SK-N-SH (cell line): ENCODE results near the gene OBSCN. TPM values are rescaled to one million over a fixed set of nuclear protein-coding genes. Genes with fewer than 3 reads are reported as not detected.

Experiments used
- CTCF ChIA-PET: fragments of 300-600, 350-600 bp; formaldehyde crosslinking; extraction: SDS; loops from one replicate; lab custom pipeline; 2021; lab: Yijun Ruan, JAX
- POLR2A ChIA-PET: fragments of 350-600 bp; sonication (Branson Sonifier 250); formaldehyde crosslinking; extraction: SDS; loops from one replicate; lab custom pipeline; 2020; ENCODE audit warnings: antibody characterized with exemption, inconsistent platforms; lab: Yijun Ruan, JAX
- DNase-seq: peaks from one replicate; pipeline ENCODE4 v3.0.0; 2012
- H2AFZ ChIP-seq: fragments of 200-600 bp; sonication (generic); 2 replicates; pipeline ENCODE4 v1.8.1; 2016; ENCODE audit warnings: antibody characterized with exemption, mild to moderate bottlenecking, low read depth
- H3F3A ChIP-seq: fragments of 200-600 bp; sonication (generic); replicated peaks from 2 replicates; pipeline ENCODE3; 2016; ENCODE audit warnings: antibody characterized with exemption, mild to moderate bottlenecking; ENCODE audit not compliant: insufficient read depth
- H3K27ac ChIP-seq, 2 experiments: fragments of 200-500 bp in 1 of 2; fragments of 200-600 bp in 1 of 2; sonication (Bioruptor generic) in 1 of 2; sonication (generic), shearing (Covaris generic) in 1 of 2; 2 replicates each; pipeline versions ENCODE4 v1.5.1 to v1.6.1; 2014 to 2016; ENCODE audit warnings: low read depth in 2 of 2, inconsistent platforms in 1 of 2, low read length in 1 of 2, mild to moderate bottlenecking in 1 of 2, mixed read lengths in 1 of 2
- H3K27me3 ChIP-seq: fragments of 200-600 bp; sonication (generic), shearing (Covaris generic); 2 replicates; pipeline ENCODE4 v1.6.1; 2016; ENCODE audit warnings: mixed run types; ENCODE audit not compliant: insufficient read depth
- H3K36me3 ChIP-seq, 2 experiments: fragments of 200-500 bp in 1 of 2; fragments of 200-600 bp in 1 of 2; sonication (Bioruptor generic) in 1 of 2; sonication (generic) in 1 of 2; replicated peaks in 1 of 2; 2 replicates each; pipeline versions ENCODE3 to v1.5.1; 2014 to 2016; ENCODE audit warnings: low read length in 1 of 2, mild to moderate bottlenecking in 1 of 2; ENCODE audit not compliant: insufficient read depth in 2 of 2, control insufficient read depth in 1 of 2
- H3K4me1 ChIP-seq, 2 experiments: fragments of 200-500 bp in 1 of 2; fragments of 200-600 bp in 1 of 2; sonication (Bioruptor generic) in 1 of 2; sonication (generic), shearing (Covaris generic) in 1 of 2; 2 replicates each; pipeline versions ENCODE4 v1.5.1 to v1.6.1; 2014 to 2016; ENCODE audit warnings: low read depth in 1 of 2, low read length in 1 of 2, mixed run types in 1 of 2; ENCODE audit not compliant: insufficient read depth in 2 of 2, control insufficient read depth in 1 of 2
- H3K4me2 ChIP-seq: fragments of 200-600 bp; sonication (generic), shearing (Covaris generic); 2 replicates; pipeline ENCODE4 v1.6.1; 2017; ENCODE audit warnings: mixed run types
- H3K4me3 ChIP-seq, 2 experiments: fragments of 200-500 bp in 1 of 2; fragments of 200-600 bp in 1 of 2; sonication (Bioruptor generic) in 1 of 2; sonication (generic), shearing (Covaris generic) in 1 of 2; 2 replicates each; pipeline versions ENCODE4 v1.5.1 to v1.8.1; 2014 to 2016; ENCODE audit warnings: low read depth in 2 of 2, inconsistent platforms in 1 of 2, low read length in 1 of 2, mild to moderate bottlenecking in 1 of 2, mixed read lengths in 1 of 2, moderate library complexity in 1 of 2
- H3K79me2 ChIP-seq: fragments of 200-600 bp; sonication (generic); 2 replicates; pipeline ENCODE4 v1.8.1; 2017; ENCODE audit warnings: mild to moderate bottlenecking; ENCODE audit not compliant: insufficient read depth
- H3K9ac ChIP-seq: fragments of 200-600 bp; sonication (generic); 2 replicates; pipeline ENCODE4 v1.6.1; 2017; ENCODE audit warnings: mixed run types
- H3K9me2 ChIP-seq: fragments of 200-600 bp; sonication (generic); 2 replicates; pipeline ENCODE4 v1.6.1; 2017; ENCODE audit warnings: mixed run types
- H3K9me3 ChIP-seq: fragments of 200-600 bp; sonication (generic); 2 replicates; pipeline ENCODE4 v1.6.1; 2017; ENCODE audit warnings: mixed run types, mild to moderate bottlenecking, moderate library complexity
- H4K20me1 ChIP-seq: fragments of 200-600 bp; sonication (generic); 2 replicates; pipeline ENCODE4 v1.6.1; 2017; ENCODE audit warnings: mild to moderate bottlenecking, mixed run types; ENCODE audit not compliant: insufficient read depth
- CHD2 ChIP-seq: fragments of 150-350 bp; IDR thresholded peaks from 2 replicates; pipeline ENCODE4 v1.6.1; 2018; ENCODE audit warnings: low read length; ENCODE audit not compliant: partially characterized antibody
- EP300 ChIP-seq, 2 experiments: IDR thresholded peaks; 2 replicates each; pipeline versions ENCODE4 v1.4.0 to v1.6.1; 2012; ENCODE audit warnings: borderline replicate concordance in 1 of 2, low read depth in 1 of 2, low read length in 1 of 2
- FOSL2 ChIP-seq: IDR thresholded peaks from 2 replicates; pipeline ENCODE4 v1.4.0; 2012; ENCODE audit warnings: low read depth, mild to moderate bottlenecking, moderate library complexity, borderline replicate concordance
- FOXM1 ChIP-seq: IDR thresholded peaks from 2 replicates; pipeline ENCODE4 v1.4.0; 2012; ENCODE audit warnings: low read depth, mild to moderate bottlenecking
- GABPA ChIP-seq: IDR thresholded peaks from 2 replicates; pipeline ENCODE4 v1.4.0; 2012; ENCODE audit warnings: low read depth, mild to moderate bottlenecking
- GATA2 ChIP-seq: sonication (generic); formaldehyde crosslinking; IDR thresholded peaks from 2 replicates; pipeline ENCODE4 v1.5.0; 2020; ENCODE audit warnings: mild to moderate bottlenecking, missing genetic modification reagents
- RAD21 ChIP-seq: IDR thresholded peaks from 2 replicates; pipeline ENCODE4 v1.6.1; 2012; ENCODE audit warnings: mild to moderate bottlenecking, low read length
- REST ChIP-seq: IDR thresholded peaks from 2 replicates; pipeline ENCODE4 v1.6.1; 2012; ENCODE audit warnings: mild to moderate bottlenecking, low read depth, low read length, moderate library complexity
- RXRA ChIP-seq: IDR thresholded peaks from 2 replicates; pipeline ENCODE4 v1.4.0; 2012; ENCODE audit warnings: low read depth, mild to moderate bottlenecking, borderline replicate concordance
- TAF1 ChIP-seq: IDR thresholded peaks from 2 replicates; pipeline ENCODE4 v1.6.1; 2012; ENCODE audit warnings: low read depth, mild to moderate bottlenecking, low read length, moderate library complexity, borderline replicate concordance
- USF1 ChIP-seq: IDR thresholded peaks from 2 replicates; pipeline ENCODE4 v1.4.0; 2012; ENCODE audit warnings: low read depth, borderline replicate concordance
- WGBS: methylation state at CpG from one replicate; pipeline ENCODE4 v1.1.6; 2017; ENCODE audit warnings: low lambda C conversion rate; 5-methylcytosine and 5-hydroxymethylcytosine counted together
- polyA plus RNA-seq, 3 experiments: library from polyadenylated mRNA; depleted of rRNA; stranded (reverse); fragments of >200 nt; gene quantifications; 2 replicates each; pipeline ENCODE4 v1.2.3, GENCODE V29; 2012

Gene OBSCN
- polyA plus RNA-seq, 1 of the 3 experiments (the other 2 are of a cell fraction) = 4.0 TPM

- no peaks in the 10 kb centered on the region for H3K9me2 ChIP-seq
- no peaks in the 10 kb centered on the region for H3K79me2 ChIP-seq
- no peaks in the 10 kb centered on the region for H3K36me3 ChIP-seq
- no peaks in the 10 kb centered on the region for H3F3A ChIP-seq
- H3K27ac ChIP-seq = no peak overlapping the region
- CTCF ChIA-PET = no interaction called here
- H3K27me3 ChIP-seq = no peaks in the 10 kb centered on the region
- H3K4me1 ChIP-seq = no peaks in the 10 kb centered on the region
- H3K4me3 ChIP-seq = no peak overlapping the region
- DNase-seq = no peak
- no peak overlapping the region for H3K9ac ChIP-seq
- no peaks in the 10 kb centered on the region for H4K20me1 ChIP-seq
- no peak for TF ChIP-seq GATA2 (CRISPR knock-in tag)
- no peak for TF ChIP-seq RXRA
- no peak for TF ChIP-seq RAD21
- TF ChIP-seq FOXM1 = no peak
- no peak for TF ChIP-seq EP300 (IDR thresholded peaks at IDR 0.05; ENCODE audit: borderline replicate concordance in 1 of 2, low read depth in 1 of 2, low read length in 1 of 2)
- no peak for TF ChIP-seq USF1
- no peaks in the 10 kb centered on the region for H3K9me3 ChIP-seq
- H3K4me2 ChIP-seq = no peak overlapping the region
- WGBS = 75% methylated on average over 11 of the region's 26 CpGs
- POLR2A ChIA-PET = no interaction called here
- no peak overlapping the region for H2AFZ ChIP-seq
Measured at GRCh38 chr1:228285661-228286504, 78.0 kb downstream of the OBSCN start.

GRCh38 chr1:228286505-228287417, 78.9 kb downstream of the OBSCN start:
- POLR2A ChIA-PET = no interaction called here
- Histone ChIP-seq H3K27ac (no peak overlapping the region), H3K9ac (no peak overlapping the region), H3K4me1 (no peaks in the 10 kb centered on the region), H3K79me2 (no peaks in the 10 kb centered on the region), H4K20me1 (no peaks in the 10 kb centered on the region), H3K9me2 (no peaks in the 10 kb centered on the region), H3K27me3 (no peaks in the 10 kb centered on the region), H2AFZ (no peak overlapping the region), H3F3A (no peaks in the 10 kb centered on the region), H3K4me2 (no peak overlapping the region), H3K36me3 (no peaks in the 10 kb centered on the region), H3K4me3 (no peak overlapping the region), H3K9me3 (no peaks in the 10 kb centered on the region)
- CTCF ChIA-PET = interaction anchor here (1.3 kb wide), 1 partner anchor 20 kb away, joined by 3 read pairs; no protein-coding TSS in a partner anchor
- WGBS = 85% methylated on average over 16 of the region's 28 CpGs
- DNase-seq = no peak
- TF ChIP-seq TAF1 (no peak), CHD2 (no peak), REST (no peak), GABPA (no peak), FOSL2 (no peak)
